ENCODE measurements around the gene KNCN. TPM values are rescaled to one million over a fixed set of nuclear protein-coding genes. Genes with fewer than 3 reads are reported as not detected.

Gene KNCN
- total RNA-seq, 1 experiment from 2014 or later = not detected

DNA sequence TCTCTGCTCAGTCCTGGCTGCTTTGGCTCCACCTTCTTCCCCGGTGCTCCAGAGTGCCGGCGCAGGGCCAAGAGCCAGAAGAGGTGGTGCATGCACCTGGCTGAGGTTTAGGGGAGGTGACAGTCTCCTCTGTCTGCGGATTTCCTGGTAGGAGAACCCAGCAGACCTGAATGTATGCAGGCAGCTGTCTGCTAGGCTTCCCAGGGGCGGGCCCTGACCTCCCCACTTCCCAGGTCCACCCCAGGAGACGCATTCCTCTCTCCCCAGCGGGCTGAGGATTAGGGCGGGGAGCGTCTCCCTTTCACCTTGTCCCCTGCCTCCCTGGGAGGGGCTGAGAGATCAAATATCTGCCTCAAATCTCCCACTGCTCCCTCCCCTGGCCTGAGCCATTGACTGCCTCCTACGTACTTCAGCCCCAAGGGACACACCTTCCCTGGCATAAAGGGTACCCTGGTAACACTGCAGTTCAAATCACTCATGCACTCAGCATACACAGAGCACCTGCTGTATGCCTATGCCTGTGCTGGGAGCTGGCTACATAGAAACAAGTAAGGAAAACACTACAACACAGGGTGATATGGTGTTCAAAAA is 34.3 kb downstream of the KNCN start:
- no peak overlapping the region for H2AK5ac ChIP-seq (ENCODE audit: insufficient read length, low read length)
- peaks cover 13% of the 10 kb centered on the region; the same call in 1 of the 2 replicates for H3K4me1 ChIP-seq (ENCODE audit: insufficient read depth, low read length)
- Mint-ChIP-seq H3K27ac (peak overlapping the region in 2 of 3 experiments; percentile 29 to 64; a peak in 2 of 7 replicates), H3K4me3 (peak overlapping the region; percentile 27 to 56), H3K36me3 (ENCODE audit: insufficient read depth in 1 of 3, low read depth in 3 of 3) (no peaks in the 10 kb centered on the region), H3K27me3 (ENCODE audit: low read depth) (peaks cover 57% of the 10 kb centered on the region), H3K4me1 (peaks cover 65 to 80% of the 10 kb centered on the region in 2 experiments), H3K9me3 (no peaks in the 10 kb centered on the region; a peak in 1 of 5 replicates)
- H4K8ac ChIP-seq (replicated peaks; ENCODE audit: insufficient read length, low read depth, low read length) = no peak overlapping the region
- H3K79me1 ChIP-seq (ENCODE audit: insufficient read depth, low read depth, low read length, poor library complexity, severe bottlenecking) = no peaks in the 10 kb centered on the region
- H3K9me3 ChIP-seq (ENCODE audit: control insufficient read depth, low read depth, low read length) = no peaks in the 10 kb centered on the region
- no peaks in the 10 kb centered on the region for H3K27me3 ChIP-seq (ENCODE audit: insufficient read depth, low read length)
- no peak overlapping the region for H3K27ac ChIP-seq (ENCODE audit: insufficient read length, low read depth, low read length)
- peak overlapping the region; percentile 23 for H3K4me2 ChIP-seq (ENCODE audit: insufficient read depth, insufficient read length, low read length)
- H3K9ac ChIP-seq (ENCODE audit: extremely low read depth, insufficient read length, low read length) = no peak overlapping the region
- no peak overlapping the region for H2BK120ac ChIP-seq (ENCODE audit: low read depth, low read length, poor library complexity, severe bottlenecking)
- TF ChIP-seq, protein P1, sequence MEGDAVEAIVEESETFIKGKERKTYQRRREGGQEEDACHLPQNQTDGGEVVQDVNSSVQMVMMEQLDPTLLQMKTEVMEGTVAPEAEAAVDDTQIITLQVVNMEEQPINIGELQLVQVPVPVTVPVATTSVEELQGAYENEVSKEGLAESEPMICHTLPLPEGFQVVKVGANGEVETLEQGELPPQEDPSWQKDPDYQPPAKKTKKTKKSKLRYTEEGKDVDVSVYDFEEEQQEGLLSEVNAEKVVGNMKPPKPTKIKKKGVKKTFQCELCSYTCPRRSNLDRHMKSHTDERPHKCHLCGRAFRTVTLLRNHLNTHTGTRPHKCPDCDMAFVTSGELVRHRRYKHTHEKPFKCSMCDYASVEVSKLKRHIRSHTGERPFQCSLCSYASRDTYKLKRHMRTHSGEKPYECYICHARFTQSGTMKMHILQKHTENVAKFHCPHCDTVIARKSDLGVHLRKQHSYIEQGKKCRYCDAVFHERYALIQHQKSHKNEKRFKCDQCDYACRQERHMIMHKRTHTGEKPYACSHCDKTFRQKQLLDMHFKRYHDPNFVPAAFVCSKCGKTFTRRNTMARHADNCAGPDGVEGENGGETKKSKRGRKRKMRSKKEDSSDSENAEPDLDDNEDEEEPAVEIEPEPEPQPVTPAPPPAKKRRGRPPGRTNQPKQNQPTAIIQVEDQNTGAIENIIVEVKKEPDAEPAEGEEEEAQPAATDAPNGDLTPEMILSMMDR (conservative IDR thresholded peaks at IDR 0.05) = peak; percentile 33; the same call in 2 of the 3 replicates
- no peak overlapping the region for H2BK20ac ChIP-seq (ENCODE audit: low read depth, low read length, poor library complexity, severe bottlenecking)
- peak; percentile 93 for DNase-seq
- H3K4ac ChIP-seq (ENCODE audit: low read depth, low read length) = no peak overlapping the region
- H2AFZ ChIP-seq (ENCODE audit: low read length) = no peak overlapping the region
- H3K79me2 ChIP-seq (ENCODE audit: insufficient read depth, low read length) = no peaks in the 10 kb centered on the region
- H3T11ph ChIP-seq (ENCODE audit: low read length) = no peak overlapping the region
- H3K14ac ChIP-seq (ENCODE audit: insufficient read depth, low read length) = no peak overlapping the region
- WGBS (ENCODE audit: extremely low coverage, insufficient read length, low lambda C conversion rate) = no CpG with 5 or more reads among the region's 10 CpGs
- H2BK12ac ChIP-seq (ENCODE audit: insufficient read length, low read depth, low read length) = no peak overlapping the region
- H4K20me1 ChIP-seq (ENCODE audit: control insufficient read depth, insufficient read depth, insufficient read length) = no peaks in the 10 kb centered on the region
- no peak overlapping the region for H3K23ac ChIP-seq (ENCODE audit: insufficient read length, low read depth, low read length)
- no peak overlapping the region for H4K91ac ChIP-seq (ENCODE audit: insufficient read length, low read depth, low read length)
- no peaks in the 10 kb centered on the region for H3K23me2 ChIP-seq (ENCODE audit: insufficient read length, low read depth, low read length, poor library complexity, severe bottlenecking)
- H3K18ac ChIP-seq (ENCODE audit: insufficient read length, low read depth, low read length) = no peak overlapping the region
- no peak overlapping the region for H3K56ac ChIP-seq (ENCODE audit: insufficient read length, low read depth, low read length)
- H2BK5ac ChIP-seq (ENCODE audit: insufficient read length, low read length) = no peak overlapping the region
- H4K5ac ChIP-seq (ENCODE audit: insufficient read length, low read depth, low read length) = no peak overlapping the region
- H2BK15ac ChIP-seq (ENCODE audit: low read depth, low read length) = no peak overlapping the region
